DMS 273 (cell line): ENCODE data around the gene C2orf76.

ENCODE experiments used
- DNase-seq: peaks from one replicate; lab custom pipeline; 2025; ENCODE audit not compliant: unreplicated experiment; lab: John Stamatoyannopoulos, UW

Gene C2orf76

DNA sequence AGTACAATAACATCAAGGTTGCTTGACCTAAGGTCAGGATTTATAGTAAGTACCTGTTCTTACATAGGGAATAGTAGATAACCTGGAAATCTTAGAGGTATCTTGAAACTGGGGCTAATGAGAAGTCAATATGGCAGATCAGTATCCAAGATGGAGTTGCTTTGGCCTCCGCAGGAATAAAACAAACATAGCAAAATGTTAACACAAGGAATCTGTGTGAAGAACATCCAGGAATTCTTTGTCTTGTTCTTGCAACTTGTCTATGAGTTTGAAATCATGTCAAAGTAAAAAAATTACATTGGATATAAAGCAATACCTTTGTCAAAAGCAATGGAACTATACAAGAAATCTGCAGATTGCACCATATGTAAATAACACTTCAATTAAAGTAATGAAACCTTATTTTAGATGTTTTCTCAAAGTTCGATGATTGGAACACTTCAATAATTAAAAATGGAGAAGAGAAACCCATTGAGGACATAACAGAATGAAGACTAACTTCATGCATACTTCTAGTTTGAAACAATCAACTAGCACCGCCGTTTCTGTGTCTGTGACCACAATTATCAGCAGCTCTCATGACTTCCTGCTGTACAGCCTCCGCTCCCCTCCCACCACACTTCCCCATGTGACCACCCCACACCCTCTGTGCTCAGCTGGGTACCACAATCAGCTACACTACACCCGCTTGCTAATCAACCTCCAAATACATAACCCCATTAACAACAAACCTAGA, 27.6 kb downstream of the C2orf76 start:
- no peak for DNase-seq

GRCh38 chr2:119338272-119338671, 28.4 kb downstream of the C2orf76 start:
- no peak for DNase-seq

GRCh38 chr2:119337749-119338148, 28.9 kb downstream of the C2orf76 start:
- no peak for DNase-seq

DNA sequence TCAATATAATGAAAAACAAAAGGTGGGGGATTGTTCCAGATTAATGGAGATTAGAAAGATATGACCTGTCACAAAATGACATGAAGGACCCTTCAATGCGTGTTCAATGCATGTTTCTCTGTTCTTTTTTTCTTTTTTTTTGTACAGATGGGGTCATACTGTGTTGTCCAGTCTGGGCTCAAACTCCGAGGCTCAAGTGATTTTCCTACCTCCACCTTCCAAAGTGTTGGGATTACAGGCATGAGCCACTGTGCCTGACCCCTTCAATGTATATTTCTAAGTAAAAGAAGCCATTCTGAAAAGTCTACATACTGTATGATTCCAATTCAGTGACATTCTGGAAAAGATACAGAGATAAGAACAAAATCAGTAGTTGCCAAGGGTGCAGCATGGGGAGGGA, 32.8 kb downstream of the C2orf76 start:
- DNase-seq: no peak

- DNase-seq: no peak
Observed at GRCh38 chr2:119333360-119333759, 33.3 kb downstream of the C2orf76 start.

GRCh38 chr2:119332953-119333352, 33.7 kb downstream of the C2orf76 start:
- no peak for DNase-seq

GRCh38 chr2:119327431-119327830, 39.2 kb downstream of the C2orf76 start:
- no peak for DNase-seq

- DNase-seq: no peak
Observed at GRCh38 chr2:119326938-119327337, 39.7 kb downstream of the C2orf76 start.

GRCh38 chr2:119324685-119325270, 41.9 kb downstream of the C2orf76 start:
- DNase-seq: no peak

DNA sequence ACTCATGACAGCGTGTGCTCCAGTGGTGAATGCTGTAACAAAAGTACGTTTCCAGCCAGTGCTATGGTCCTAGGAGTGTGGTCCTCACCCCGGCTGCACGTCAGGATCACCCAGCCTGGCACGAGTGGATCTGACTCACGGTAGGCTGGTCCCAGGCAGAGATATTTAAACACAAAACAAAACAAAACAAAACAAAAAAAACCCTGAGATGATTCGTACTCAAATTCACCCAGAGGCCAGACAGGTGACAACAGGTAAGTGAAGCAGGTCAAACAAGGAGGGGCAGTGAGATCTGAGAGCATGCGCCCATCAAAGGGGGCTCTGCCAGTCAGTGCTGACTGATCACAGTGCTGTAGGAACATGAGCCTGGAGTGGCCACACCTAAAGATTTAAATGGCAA, 43.2 kb downstream of the C2orf76 start:
- DNase-seq: no peak

DNA sequence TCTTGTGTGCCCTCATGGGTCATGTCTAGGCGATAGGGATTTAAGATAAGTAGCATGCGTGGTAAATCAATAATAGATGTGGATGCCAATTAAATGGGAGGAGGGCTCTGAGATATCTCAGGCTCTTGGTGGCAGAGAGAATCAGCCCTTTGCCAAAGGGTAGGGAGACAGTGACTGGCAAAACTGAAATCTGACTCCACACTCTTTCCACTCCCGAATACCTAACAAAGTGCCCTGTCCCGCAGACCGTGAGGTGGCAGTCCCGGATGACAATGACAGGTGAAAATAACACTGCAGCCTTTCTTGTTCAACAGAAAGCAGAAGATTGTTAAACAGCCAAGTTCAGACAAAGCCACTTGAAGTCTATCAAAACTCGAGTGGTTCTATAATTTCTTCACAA, 47.0 kb downstream of the C2orf76 start:
- DNase-seq: no peak

GRCh38 chr2:119317554-119317953, 49.1 kb downstream of the C2orf76 start:
- no peak for DNase-seq

- DNase-seq: no peak
Observed at GRCh38 chr2:119316066-119316465, 50.6 kb downstream of the C2orf76 start.

GRCh38 chr2:119315241-119315925, 51.3 kb downstream of the C2orf76 start:
- no peak for DNase-seq

DNA sequence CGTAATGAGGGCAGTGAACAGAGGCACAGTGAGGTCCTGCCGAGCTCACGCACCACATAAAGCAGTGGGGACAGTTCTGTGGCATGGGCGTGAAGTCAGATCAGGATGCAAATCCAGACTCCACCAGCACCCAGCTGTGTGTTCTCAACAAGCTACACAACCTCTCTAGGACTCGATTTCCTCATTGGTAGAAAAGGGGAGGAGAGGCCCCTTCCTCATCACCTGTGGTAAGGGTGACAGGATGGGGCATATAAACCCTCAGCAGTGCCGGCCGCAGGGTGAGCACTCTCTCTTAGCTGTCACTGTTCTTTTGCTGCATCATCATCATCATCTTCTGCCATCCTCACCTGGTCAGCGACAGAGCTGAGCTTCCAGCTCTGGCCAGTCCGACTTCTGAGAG, 54.8 kb downstream of the C2orf76 start:
- no peak for DNase-seq

GRCh38 chr2:119311371-119311770, 55.3 kb downstream of the C2orf76 start:
- DNase-seq: peak; percentile 21

GRCh38 chr2:119308793-119309330, 57.8 kb downstream of the C2orf76 start:
- DNase-seq: no peak

DNA sequence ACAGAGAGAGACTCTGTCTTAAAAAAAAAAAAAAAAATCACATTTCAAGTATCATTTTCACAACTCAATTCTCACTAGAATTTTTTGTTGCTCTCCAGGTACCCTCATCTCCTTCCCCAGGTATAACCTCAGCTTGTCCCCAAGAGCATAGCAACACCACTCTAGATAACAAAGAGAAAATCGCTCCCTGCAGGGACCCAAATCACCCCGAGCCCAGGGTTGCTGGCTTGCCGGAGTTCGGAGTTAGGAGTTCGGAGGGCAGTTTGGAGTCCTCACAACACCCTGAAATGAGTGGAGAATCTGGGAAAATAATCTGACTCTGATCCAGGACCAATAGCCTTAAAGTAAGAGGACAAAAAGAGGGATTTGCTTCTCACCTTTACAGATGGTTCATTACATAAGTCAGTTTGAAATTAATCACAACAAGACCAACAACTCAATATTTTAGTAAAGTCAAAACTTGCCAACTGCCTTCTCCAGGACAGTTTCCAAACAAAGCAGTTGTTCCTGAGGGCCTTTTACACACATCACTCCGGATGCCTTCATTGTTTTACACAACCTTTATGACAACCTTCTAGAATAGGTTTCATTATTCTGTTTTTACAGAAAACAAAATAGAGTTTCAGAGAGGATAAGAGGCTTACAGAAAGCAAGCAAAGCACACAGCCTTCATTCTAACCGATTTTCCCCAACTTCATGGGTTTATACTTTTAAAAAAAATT, 59.1 kb downstream of the C2orf76 start:
- no peak for DNase-seq

GRCh38 chr2:119306196-119306590, 60.4 kb downstream of the C2orf76 start:
- no peak for DNase-seq

GRCh38 chr2:119305497-119306195, 61.0 kb downstream of the C2orf76 start:
- no peak for DNase-seq

GRCh38 chr2:119304847-119305246, 61.8 kb downstream of the C2orf76 start:
- no peak for DNase-seq
